BLaER1 treated with 17β-estradiol and CSF1 and Interleukin-3, amounts not matched to agents 10 nM and 100 nM (cell line): ENCODE measurements around the gene MCHR1.

Experiments
- H3K27ac ChIP-seq, 11 experiments: shearing (Covaris generic); formaldehyde crosslinking; 2 replicates each; pipeline ENCODE4 v1.8.1; 2022
- H3K27me3 ChIP-seq, 11 experiments: shearing (Covaris generic); formaldehyde crosslinking; 2 replicates each; pipeline ENCODE4 v1.8.1; 2022
- H3K36me3 ChIP-seq, 11 experiments: shearing (Covaris generic); formaldehyde crosslinking; 2 replicates each; pipeline ENCODE4 v1.8.1; 2022
- H3K4me1 ChIP-seq, 10 experiments: shearing (Covaris generic); formaldehyde crosslinking; 2 replicates each; pipeline ENCODE4 v1.8.1; 2022
- H3K4me2 ChIP-seq, 11 experiments: shearing (Covaris generic); formaldehyde crosslinking; 2 replicates each; pipeline ENCODE4 v1.8.1; 2022
- H3K4me3 ChIP-seq, 10 experiments: shearing (Covaris generic); formaldehyde crosslinking; 2 replicates each; pipeline ENCODE4 v1.8.1; 2022
- H3K9ac ChIP-seq, 11 experiments: shearing (Covaris generic); formaldehyde crosslinking; 2 replicates each; pipeline ENCODE4 v1.8.1; 2022
- H3K9me3 ChIP-seq, 11 experiments: shearing (Covaris generic); formaldehyde crosslinking; replicated peaks in 1 of 11; 2 replicates each; pipeline ENCODE4 v1.8.1; 2022
- H4K20me1 ChIP-seq, 11 experiments: shearing (Covaris generic); formaldehyde crosslinking; 2 replicates each; pipeline ENCODE4 v1.8.1; 2022
- Cebpa-rat ChIP-seq, 11 experiments: shearing (Covaris generic); IDR thresholded peaks; 2 replicates each; pipeline ENCODE4 v1.8.1; 2022

Gene MCHR1

GRCh38 chr22:40679964-40680818 is 907 bp downstream of the MCHR1 start:
- H3K36me3 ChIP-seq = no peaks in the 10 kb centered on the region
- 0 out of 22 replicates have a peak overlapping the region, but pooled peaks of 1 of the 11 experiments have one; percentile 7 for H3K9ac ChIP-seq
- peaks cover 26 to 54% (median 37%) of the 10 kb centered on the region in 10 experiments for H3K4me1 ChIP-seq
- TF ChIP-seq Cebpa-rat (IDR thresholded peaks at IDR 0.05) = no peak
- no peak overlapping the region for H3K4me3 ChIP-seq
- H3K9me3 ChIP-seq = no peaks in the 10 kb centered on the region
- H3K4me2 ChIP-seq = peak overlapping the region in 8 of 11 experiments; percentile 1 to 41 (median 16); a peak in 8 of 22 replicates
- no peak overlapping the region for H3K27ac ChIP-seq
- H4K20me1 ChIP-seq = no peaks in the 10 kb centered on the region
- H3K27me3 ChIP-seq = no peaks in the 10 kb centered on the region

DNA sequence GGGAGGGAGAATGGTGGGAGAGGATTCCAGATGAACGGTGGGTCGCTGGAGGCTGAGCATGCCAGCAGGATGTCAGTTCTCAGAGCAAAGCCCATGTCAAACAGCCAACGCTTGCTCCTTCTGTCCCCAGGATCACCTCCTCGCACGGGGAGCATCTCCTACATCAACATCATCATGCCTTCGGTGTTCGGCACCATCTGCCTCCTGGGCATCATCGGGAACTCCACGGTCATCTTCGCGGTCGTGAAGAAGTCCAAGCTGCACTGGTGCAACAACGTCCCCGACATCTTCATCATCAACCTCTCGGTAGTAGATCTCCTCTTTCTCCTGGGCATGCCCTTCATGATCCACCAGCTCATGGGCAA is 1.5 kb downstream of the MCHR1 start:
- H3K9ac ChIP-seq = no peak overlapping the region
- H3K9me3 ChIP-seq = no peaks in the 10 kb centered on the region
- TF ChIP-seq Cebpa-rat (IDR thresholded peaks at IDR 0.05) = no peak
- H3K27me3 ChIP-seq = no peaks in the 10 kb centered on the region
- peaks cover 26 to 54% (median 37%) of the 10 kb centered on the region in 10 experiments for H3K4me1 ChIP-seq
- no peak overlapping the region for H3K27ac ChIP-seq
- peak overlapping the region in 6 of 11 experiments; percentile 1 to 41 (median 22); a peak in 3 of 22 replicates for H3K4me2 ChIP-seq
- H4K20me1 ChIP-seq = no peaks in the 10 kb centered on the region
- H3K4me3 ChIP-seq = no peak overlapping the region
- H3K36me3 ChIP-seq = no peaks in the 10 kb centered on the region

DNA sequence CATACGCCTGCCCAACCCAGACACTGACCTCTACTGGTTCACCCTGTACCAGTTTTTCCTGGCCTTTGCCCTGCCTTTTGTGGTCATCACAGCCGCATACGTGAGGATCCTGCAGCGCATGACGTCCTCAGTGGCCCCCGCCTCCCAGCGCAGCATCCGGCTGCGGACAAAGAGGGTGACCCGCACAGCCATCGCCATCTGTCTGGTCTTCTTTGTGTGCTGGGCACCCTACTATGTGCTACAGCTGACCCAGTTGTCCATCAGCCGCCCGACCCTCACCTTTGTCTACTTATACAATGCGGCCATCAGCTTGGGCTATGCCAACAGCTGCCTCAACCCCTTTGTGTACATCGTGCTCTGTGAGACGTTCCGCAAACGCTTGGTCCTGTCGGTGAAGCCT is 2.2 kb downstream of the MCHR1 start:
- Histone ChIP-seq H3K36me3 (no peaks in the 10 kb centered on the region), H4K20me1 (no peaks in the 10 kb centered on the region), H3K4me1 (peaks cover 20 to 48% (median 35%) of the 10 kb centered on the region in 10 experiments), H3K4me3 (no peak overlapping the region), H3K4me2 (peak overlapping the region in 3 of 11 experiments; percentile 57 to 73 (median 69); a peak in 1 of 22 replicates), H3K27ac (no peak overlapping the region), H3K27me3 (no peaks in the 10 kb centered on the region), H3K9ac (no peak overlapping the region), H3K9me3 (no peaks in the 10 kb centered on the region)
- TF ChIP-seq Cebpa-rat (IDR thresholded peaks at IDR 0.05) = no peak

DNA sequence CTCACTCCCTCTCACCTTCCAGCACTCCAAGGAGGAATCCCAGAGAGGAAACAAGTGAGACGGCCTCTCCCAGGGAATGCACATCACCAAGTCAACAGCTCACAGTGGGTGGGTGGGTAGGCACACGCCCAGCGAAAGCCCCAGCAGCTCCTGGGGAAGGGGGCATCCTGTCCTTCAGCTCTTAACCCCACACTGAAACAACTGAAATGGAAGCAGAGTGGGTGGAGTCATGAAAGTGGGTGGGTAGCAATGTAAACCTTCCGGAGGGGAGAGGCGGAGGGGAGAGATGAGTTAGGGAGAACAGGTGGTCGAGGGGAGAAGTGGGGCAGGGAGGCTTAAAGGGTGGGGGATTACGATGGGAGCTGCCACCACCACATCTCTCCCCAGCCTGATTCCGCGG is 5.4 kb downstream of the MCHR1 start:
- Histone ChIP-seq H3K4me3 (no peak overlapping the region), H3K9ac (no peak overlapping the region), H3K9me3 (no peaks in the 10 kb centered on the region), H3K27ac (no peak overlapping the region), H3K36me3 (no peaks in the 10 kb centered on the region), H4K20me1 (no peaks in the 10 kb centered on the region), H3K27me3 (no peaks in the 10 kb centered on the region), H3K4me1 (peaks cover 13 to 45% (median 32%) of the 10 kb centered on the region in 10 experiments), H3K4me2 (0 out of 22 replicates have a peak overlapping the region, but pooled peaks of 2 of the 11 experiments have one; percentile 0 to 45)
- no peak for TF ChIP-seq Cebpa-rat (IDR thresholded peaks at IDR 0.05)

- no peak for TF ChIP-seq Cebpa-rat (IDR thresholded peaks at IDR 0.05)
- Histone ChIP-seq H3K9ac (no peak overlapping the region), H3K4me3 (no peak overlapping the region), H3K36me3 (no peaks in the 10 kb centered on the region), H4K20me1 (no peaks in the 10 kb centered on the region), H3K27me3 (no peaks in the 10 kb centered on the region), H3K9me3 (no peaks in the 10 kb centered on the region), H3K4me1 (peaks cover 13 to 39% (median 28%) of the 10 kb centered on the region in 10 experiments), H3K27ac (no peak overlapping the region), H3K4me2 (0 out of 22 replicates have a peak overlapping the region, but pooled peaks of 1 of the 11 experiments have one; percentile 0)
Observed at GRCh38 chr22:40685406-40685805, 6.1 kb downstream of the MCHR1 start.

DNA sequence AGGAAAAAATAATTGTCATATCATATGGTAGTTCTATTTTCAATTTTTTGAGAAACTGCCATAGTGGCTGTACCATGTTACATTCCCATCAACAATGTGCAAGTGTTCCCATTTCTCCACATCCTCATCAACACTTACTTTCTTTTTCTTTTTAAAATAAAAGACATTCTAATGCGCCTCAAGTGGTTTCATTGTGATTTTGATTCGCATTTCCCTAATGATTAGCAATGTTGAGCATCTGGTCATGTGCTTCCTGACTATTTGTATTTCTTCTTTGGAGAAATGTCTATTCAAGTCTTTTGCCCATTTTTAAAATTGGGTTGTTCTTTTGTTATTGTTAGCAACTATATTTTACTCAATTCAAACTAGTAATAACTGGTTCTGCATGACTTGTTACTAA is 8.4 kb downstream of the MCHR1 start:
- no peak for TF ChIP-seq Cebpa-rat (IDR thresholded peaks at IDR 0.05)
- Histone ChIP-seq H4K20me1 (no peaks in the 10 kb centered on the region), H3K4me1 (peaks cover 2 to 19% (median 17%) of the 10 kb centered on the region in 10 experiments), H3K4me3 (no peak overlapping the region), H3K27ac (no peak overlapping the region), H3K9me3 (no peaks in the 10 kb centered on the region), H3K4me2 (no peak overlapping the region), H3K9ac (no peak overlapping the region), H3K27me3 (no peaks in the 10 kb centered on the region), H3K36me3 (no peaks in the 10 kb centered on the region)

GRCh38 chr22:40690370-40690769 is 11.1 kb downstream of the MCHR1 start:
- Histone ChIP-seq H3K27me3 (no peaks in the 10 kb centered on the region), H4K20me1 (no peaks in the 10 kb centered on the region), H3K9me3 (no peaks in the 10 kb centered on the region), H3K4me3 (no peak overlapping the region), H3K36me3 (no peaks in the 10 kb centered on the region), H3K4me1 (peaks cover 0 to 4% (median 0%) of the 10 kb centered on the region in 10 experiments; a peak in 1 of 20 replicates), H3K4me2 (no peak overlapping the region), H3K9ac (no peak overlapping the region), H3K27ac (no peak overlapping the region)
- TF ChIP-seq Cebpa-rat (IDR thresholded peaks at IDR 0.05) = no peak

DNA sequence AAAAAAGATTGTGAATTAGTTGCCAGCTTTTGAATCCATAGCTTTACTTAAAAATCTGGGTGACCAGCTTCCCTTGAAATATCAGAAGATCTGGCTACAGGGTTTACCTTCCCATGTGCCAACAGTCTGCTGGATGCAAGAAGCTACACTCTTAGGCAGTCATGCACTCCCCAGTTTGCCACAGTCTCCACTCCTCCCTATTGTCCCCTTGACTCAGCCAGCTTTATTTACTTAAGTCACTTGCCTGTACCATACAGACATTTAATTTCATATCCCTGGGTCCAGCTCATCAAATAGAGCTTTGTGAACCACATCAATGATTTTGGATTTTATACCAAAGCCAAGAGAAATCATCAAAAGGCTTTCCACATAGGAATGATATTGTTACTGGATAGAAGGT is 12.2 kb downstream of the MCHR1 start:
- no peaks in the 10 kb centered on the region for H3K36me3 ChIP-seq
- no peak overlapping the region for H3K4me3 ChIP-seq
- no peak for TF ChIP-seq Cebpa-rat (IDR thresholded peaks at IDR 0.05)
- no peaks in the 10 kb centered on the region for H3K9me3 ChIP-seq
- no peak overlapping the region for H3K27ac ChIP-seq
- H3K4me1 ChIP-seq = peaks cover 0 to 4% (median 0%) of the 10 kb centered on the region in 10 experiments; a peak in 1 of 20 replicates
- no peak overlapping the region for H3K9ac ChIP-seq
- no peaks in the 10 kb centered on the region for H4K20me1 ChIP-seq
- no peaks in the 10 kb centered on the region for H3K27me3 ChIP-seq
- no peak overlapping the region for H3K4me2 ChIP-seq

- Histone ChIP-seq H3K4me3 (no peak overlapping the region), H3K4me1 (peaks cover 0 to 4% (median 0%) of the 10 kb centered on the region in 10 experiments; a peak in 2 of 20 replicates), H3K9ac (no peak overlapping the region), H3K36me3 (no peaks in the 10 kb centered on the region), H3K9me3 (no peaks in the 10 kb centered on the region), H3K27ac (no peak overlapping the region), H3K4me2 (no peak overlapping the region), H3K27me3 (no peaks in the 10 kb centered on the region), H4K20me1 (no peaks in the 10 kb centered on the region)
- TF ChIP-seq Cebpa-rat (IDR thresholded peaks at IDR 0.05) = no peak
Observed at GRCh38 chr22:40694411-40694810, 15.1 kb downstream of the MCHR1 start.
